B cell (primary cell): Measurements from ENCODE around the gene BBS1. TPM values are rescaled to one million over a fixed set of nuclear protein-coding genes. Genes with fewer than 3 reads are reported as not detected.

Experiments
- ATAC-seq: fragments of 200-7000 bp; cut with Tn5 transposase; one replicate; pipeline ENCODE4 v1.10.0; 2021; ENCODE audit warnings: low read depth, mild to moderate bottlenecking, moderate number of reproducible peaks, moderate library complexity
- CTCF ChIA-PET: fragments of 350-600 bp; sonication (Branson Sonifier 250); formaldehyde crosslinking; loops from one replicate; lab custom pipeline; 2021; ENCODE audit warnings: antibody characterized with exemption, inconsistent platforms; lab: Charles Lee
- POLR2A ChIA-PET: fragments of 350-600 bp; sonication (Branson Sonifier 250); formaldehyde crosslinking; loops from one replicate; lab custom pipeline; 2021; ENCODE audit warnings: antibody characterized with exemption; lab: Charles Lee
- DNase-seq: peaks from one replicate; pipeline ENCODE4 v3.0.0; 2013
- H2AFZ ChIP-seq: 2 replicates; pipeline ENCODE4 v1.6.1; 2012; ENCODE audit warnings: mild to moderate bottlenecking, low read depth, low read length; ENCODE audit not compliant: insufficient read depth, poor library complexity, severe bottlenecking
- H3K27ac ChIP-seq, 2 donors: 1 replicate in 1 of 2; 2 replicates in 1 of 2; pipeline ENCODE4 v1.5.1; 2012 to 2013; ENCODE audit warnings: low read length in 2 of 2, mild to moderate bottlenecking in 2 of 2, moderate library complexity in 1 of 2
- H3K27me3 ChIP-seq, 4 experiments: fragments of 200-600 bp in 1 of 4; sonication (generic) in 1 of 4; replicated peaks in 1 of 4; 1 replicate in 2 of 4; 2 replicates in 2 of 4; pipeline versions ENCODE4 v1.6.1 to v1.7.0; 2013 to 2016; ENCODE audit warnings: low read length in 3 of 4, mild to moderate bottlenecking in 2 of 4, mixed read lengths in 1 of 4, moderate library complexity in 1 of 4; ENCODE audit not compliant: insufficient read depth in 4 of 4, control insufficient read depth in 3 of 4; ENCODE audit errors: control extremely low read depth in 1 of 4
- H3K36me3 ChIP-seq, 2 experiments: replicated peaks in 1 of 2; 1 replicate in 1 of 2; 2 replicates in 1 of 2; pipeline versions ENCODE4 v1.6.1 to v1.7.1; 2013; ENCODE audit warnings: low read length in 1 of 2; ENCODE audit not compliant: insufficient read depth in 2 of 2, control insufficient read depth in 1 of 2; ENCODE audit errors: control extremely low read depth in 1 of 2, extremely low read depth in 1 of 2
- H3K4me1 ChIP-seq, 2 donors: fragments of 200-600 bp in 1 of 2; sonication (generic) in 1 of 2; 1 replicate in 1 of 2; 2 replicates in 1 of 2; pipeline versions ENCODE4 v1.5.1 to v1.6.1; 2013 to 2017; ENCODE audit warnings: low read length in 2 of 2; ENCODE audit not compliant: control insufficient read depth in 2 of 2, insufficient read depth in 2 of 2
- H3K4me2 ChIP-seq: replicated peaks from 2 replicates; pipeline ENCODE3; 2012; ENCODE audit warnings: mild to moderate bottlenecking, low read depth, low read length; ENCODE audit not compliant: poor library complexity, severe bottlenecking
- H3K4me3 ChIP-seq, 5 experiments: fragments of 200-600 bp in 1 of 5; sonication (generic) in 1 of 5; 1 replicate in 3 of 5; 2 replicates in 2 of 5; pipeline versions ENCODE4 v1.5.1 to v1.7.0; 2011 to 2016; ENCODE audit warnings: low read length in 4 of 5, mild to moderate bottlenecking in 4 of 5, low read depth in 2 of 5, control low read depth in 1 of 5, moderate library complexity in 1 of 5; ENCODE audit not compliant: insufficient read depth in 1 of 5; ENCODE audit errors: control extremely low read depth in 1 of 5, extremely low read depth in 1 of 5
- H3K79me2 ChIP-seq: fragments of 200-600 bp; sonication (generic); one replicate; pipeline ENCODE4 v1.6.0; 2016; ENCODE audit warnings: low read length; ENCODE audit not compliant: control insufficient read depth, insufficient read depth
- H3K9ac ChIP-seq: fragments of 200-600 bp; sonication (generic); 2 replicates; pipeline ENCODE4 v1.6.1; 2017; ENCODE audit warnings: mild to moderate bottlenecking, low read length, moderate library complexity
- H3K9me3 ChIP-seq, 3 donors: one replicate each; pipeline versions ENCODE4 v1.6.1 to v1.7.1; 2013; ENCODE audit warnings: low read length in 2 of 3; ENCODE audit not compliant: control insufficient read depth in 2 of 3, insufficient read depth in 1 of 3; ENCODE audit errors: control extremely low read depth in 1 of 3
- H4K20me1 ChIP-seq: 2 replicates; pipeline ENCODE4 v1.6.0; 2012; ENCODE audit warnings: mild to moderate bottlenecking, low read length; ENCODE audit not compliant: insufficient read depth, control insufficient read depth, poor library complexity, severe bottlenecking
- H3K27ac Mint-ChIP-seq: one replicate; pipeline ENCODE4 v1.8.0; 2021; ENCODE audit warnings: mixed read lengths
- H3K27me3 Mint-ChIP-seq: one replicate; pipeline ENCODE4 v1.8.0; 2021; ENCODE audit warnings: mixed read lengths
- H3K4me1 Mint-ChIP-seq: one replicate; pipeline ENCODE4 v1.8.0; 2021; ENCODE audit warnings: mixed read lengths
- H3K4me3 Mint-ChIP-seq: one replicate; pipeline ENCODE4 v1.8.0; 2021; ENCODE audit warnings: mixed read lengths
- H3K9me3 Mint-ChIP-seq: one replicate; pipeline ENCODE4 v1.8.0; 2022; ENCODE audit warnings: mixed read lengths; ENCODE audit not compliant: insufficient read depth
- EZH2 ChIP-seq: IDR thresholded peaks from 2 replicates; pipeline ENCODE4 v1.6.1; 2012; ENCODE audit warnings: borderline replicate concordance, low read depth, mild to moderate bottlenecking, moderate library complexity, low read length; ENCODE audit not compliant: insufficient read depth, poor library complexity, severe bottlenecking
- WGBS: methylation state at CpG from one replicate; pipeline ENCODE4 v1.1.5; 2013; ENCODE audit warnings: missing lambda C conversion rate; ENCODE audit not compliant: insufficient coverage; 5-methylcytosine and 5-hydroxymethylcytosine counted together
- intact Hi-C: fragments of 100-400 bp; cut with micrococcal nuclease; formaldehyde crosslinking; loops from one replicate; pipeline ENCODE4 v1.10.0; 2022
- polyA plus RNA-seq: library from polyadenylated mRNA; depleted of rRNA; stranded (reverse); fragments of >200 nt; gene quantifications from 2 replicates; pipeline ENCODE4 v1.2.3, GENCODE V29; 2012
- total RNA-seq, 2 donors: library from RNA; stranded (reverse); fragments of 120-200 nt in 1 of 2; gene quantifications; 1 replicate in 1 of 2; 2 replicates in 1 of 2; pipeline versions ENCODE4 v1.2.3 to v1.2.4, GENCODE V29; 2013 to 2022
- TF ChIP-seq, protein P1 (sequence below): fragments of 200-600 bp; IDR thresholded peaks from one replicate; pipeline ENCODE4 v1.8.0; 2022; ENCODE audit warnings: antibody characterized with exemption, mild to moderate bottlenecking

Gene BBS1
- total and polyA plus RNA-seq, 2 donors (not counting 1 experiment from before 2014, with no cell fraction given), result 20.4 to 52.5 TPM

DNA sequence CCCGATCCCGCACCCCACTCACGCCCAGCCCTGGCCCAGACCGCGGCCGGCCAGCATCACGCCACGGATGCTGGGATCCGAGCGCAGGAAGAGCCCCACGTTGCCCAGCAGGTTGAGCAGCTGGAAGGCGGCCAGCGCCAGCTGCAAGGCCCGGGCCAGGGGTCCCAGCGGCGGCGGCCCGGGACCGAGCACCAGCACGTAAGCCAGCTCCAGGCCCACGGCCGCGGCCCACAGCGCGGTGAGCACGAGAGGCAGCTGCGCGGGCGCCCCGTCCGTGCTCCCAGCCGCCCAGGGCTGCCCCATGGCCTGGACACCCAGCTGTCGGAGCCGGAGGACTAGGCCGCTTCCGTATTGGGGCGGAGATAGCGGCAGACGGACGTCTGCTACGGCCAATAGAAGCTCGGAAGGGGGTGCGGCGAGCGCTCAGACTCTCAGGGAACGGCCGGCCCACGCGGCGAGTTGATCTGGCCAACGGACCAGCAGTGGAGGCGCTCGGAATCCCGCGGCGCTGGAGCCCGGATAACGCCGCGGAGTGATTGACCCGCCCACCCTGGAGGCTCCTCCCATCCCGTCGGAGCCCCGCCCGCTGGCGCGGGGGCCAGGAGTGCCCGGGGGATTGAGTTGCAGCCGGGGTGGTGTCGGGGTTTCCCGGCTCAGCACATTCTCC is 35.4 kb downstream of the BBS1 start, which contains the start of gene ZDHHC24:
Gene ZDHHC24, minus strand, starts transcription at position 348 of the 667 bp plus-strand sequence. Its CDS starts 45 bp downstream, at position 303.
- DNase-seq, result peak; percentile 91

More for the DNA sequence above, 35.4 kb downstream of the BBS1 start, which contains the start of gene ZDHHC24:
- Mint-ChIP-seq H3K4me1 (peaks cover 42% of the 10 kb centered on the region), H3K4me3 (peak within 1 kb of the TSS; percentile 95), H3K27ac (peak within 1 kb of the TSS; percentile 89), H3K27me3 (no peaks in the 10 kb centered on the region), H3K9me3 (no peaks in the 10 kb centered on the region)
- peaks cover 10% of the 10 kb centered on the region for H3K79me2 ChIP-seq
- H3K4me1 ChIP-seq, result peaks cover 26 to 34% of the 10 kb centered on the region in 2 donors
- H3K9ac ChIP-seq, result peak within 1 kb of the TSS; percentile 96
- intact Hi-C loops, result loop anchor here (1.0 to 2.0 kb wide), 6 partner anchors 36 to 297 kb away; partner anchors contain the start of genes BBS1, CCDC87, CCS and DPP3
- no peak for TF ChIP-seq EZH2
- TF ChIP-seq, protein P1, sequence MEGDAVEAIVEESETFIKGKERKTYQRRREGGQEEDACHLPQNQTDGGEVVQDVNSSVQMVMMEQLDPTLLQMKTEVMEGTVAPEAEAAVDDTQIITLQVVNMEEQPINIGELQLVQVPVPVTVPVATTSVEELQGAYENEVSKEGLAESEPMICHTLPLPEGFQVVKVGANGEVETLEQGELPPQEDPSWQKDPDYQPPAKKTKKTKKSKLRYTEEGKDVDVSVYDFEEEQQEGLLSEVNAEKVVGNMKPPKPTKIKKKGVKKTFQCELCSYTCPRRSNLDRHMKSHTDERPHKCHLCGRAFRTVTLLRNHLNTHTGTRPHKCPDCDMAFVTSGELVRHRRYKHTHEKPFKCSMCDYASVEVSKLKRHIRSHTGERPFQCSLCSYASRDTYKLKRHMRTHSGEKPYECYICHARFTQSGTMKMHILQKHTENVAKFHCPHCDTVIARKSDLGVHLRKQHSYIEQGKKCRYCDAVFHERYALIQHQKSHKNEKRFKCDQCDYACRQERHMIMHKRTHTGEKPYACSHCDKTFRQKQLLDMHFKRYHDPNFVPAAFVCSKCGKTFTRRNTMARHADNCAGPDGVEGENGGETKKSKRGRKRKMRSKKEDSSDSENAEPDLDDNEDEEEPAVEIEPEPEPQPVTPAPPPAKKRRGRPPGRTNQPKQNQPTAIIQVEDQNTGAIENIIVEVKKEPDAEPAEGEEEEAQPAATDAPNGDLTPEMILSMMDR, result no peak
- WGBS, result under 1% methylated on average over 63 of the region's 71 CpGs
- ChIA-PET POLR2A (interaction anchor here (0.5 to 1.5 kb wide), 8 partner anchors 12 to 543 kb away, joined by 3 to 17 read pairs (median 3); partner anchors contain the start of genes DPP3 and RBM4B), CTCF (interaction anchor here (0.6 to 6.4 kb wide), 12 partner anchors 12 to 234 kb away, joined by 3 to 58 read pairs (median 4); partner anchors contain the start of genes RBM4 and RBM4B)
- peak within 1 kb of the TSS; percentile 74 to 89 (median 83) for H3K4me3 ChIP-seq
- no peaks in the 10 kb centered on the region for H4K20me1 ChIP-seq
- peak within 1 kb of the TSS; percentile 83 for H2AFZ ChIP-seq
- peak; percentile 82 for ATAC-seq
- H3K36me3 ChIP-seq, result peaks cover 0 to 17% of the 10 kb centered on the region in 2 experiments
- H3K9me3 ChIP-seq, result no peaks in the 10 kb centered on the region
- H3K27me3 ChIP-seq, result no peaks in the 10 kb centered on the region
- H3K27ac ChIP-seq, result peak within 1 kb of the TSS; percentile 62 to 91
- peak within 1 kb of the TSS; percentile 100 for H3K4me2 ChIP-seq
